ENCODE data around the gene STX16. TPM values are rescaled to one million over a fixed set of nuclear protein-coding genes. Genes with fewer than 3 reads are reported as not detected.

The STX16 gene
- total and polyA plus RNA-seq, 9 of the 15 experiments (the other 6 are each of a cell fraction or from before 2014, with no cell fraction given) = 4.4 to 43.5 (median 14.7) TPM

GRCh38 chr20:58719258-58719657 lies 68.2 kb downstream of the STX16 start:
- Histone ChIP-seq H2AFZ (ENCODE audit: low read depth, low read length) (no peak overlapping the region), H3K4me3 (no peak overlapping the region), H3K27me3 (ENCODE audit: control insufficient read depth in 2 of 2, insufficient read depth in 2 of 2, low read length in 2 of 2) (peaks cover 20 to 82% of the 10 kb centered on the region in 2 experiments; a peak in 4 of 5 replicates), H3K9me3 (replicated peaks; ENCODE audit: control insufficient read depth, insufficient read depth, low read depth, low read length) (no peaks in the 10 kb centered on the region; the same call in 1 of the 2 replicates), H3K4me1 (replicated peaks in 1 of 2; ENCODE audit: control insufficient read depth in 2 of 2, insufficient read depth in 2 of 2, low read length in 2 of 2) (peaks cover 0 to 17% of the 10 kb centered on the region in 2 experiments; a peak in 2 of 5 replicates), H3K27ac (ENCODE audit: extremely low read depth, low read depth, low read length) (no peak overlapping the region), H3K36me3 (ENCODE audit: control insufficient read depth, insufficient read depth, low read length) (no peaks in the 10 kb centered on the region), H3K9ac (ENCODE audit: insufficient read depth in 1 of 2, low read depth in 2 of 2, low read length in 2 of 2) (peak overlapping the region in 1 of 2 experiments; percentile 45; a peak in 1 of 4 replicates), H3K4me2 (ENCODE audit: insufficient read depth, low read length) (no peak overlapping the region), H3K9me1 (ENCODE audit: control insufficient read depth, insufficient read depth, low read length) (no peaks in the 10 kb centered on the region), H4K20me1 (replicated peaks; ENCODE audit: control insufficient read depth, insufficient read depth, low read length) (no peaks in the 10 kb centered on the region), H3K79me2 (ENCODE audit: control insufficient read depth, insufficient read depth, low read length) (no peaks in the 10 kb centered on the region)
- in situ Hi-C loops (cut with MboI) = no loop called here
- TF ChIP-seq HLTF (IDR thresholded peaks at IDR 0.05) (no peak), MAFF (IDR thresholded peaks at IDR 0.05; ENCODE audit: low read length) (no peak)
- WGBS (ENCODE audit: insufficient coverage, low coverage, missing lambda C conversion rate) = 9% methylated on average over 7 of the region's 7 CpGs
- FAIRE-seq = no peak
- CTCF ChIA-PET (ENCODE audit: low intra/inter-chr PET ratio) = no interaction called here
- no peak for DNase-seq (ENCODE audit: extremely low read depth in 1 of 4, low spot score in 3 of 4)
- ATAC-seq = no peak
- BruUV-seq (replicated peaks) = no TSS peak
- POLR2A ChIA-PET = no interaction called here
- intact Hi-C loops (cut with micrococcal nuclease) = no loop called here

- Histone ChIP-seq H3K4me2 (ENCODE audit: insufficient read depth, low read length) (no peak overlapping the region), H3K36me3 (ENCODE audit: control insufficient read depth, insufficient read depth, low read length) (no peaks in the 10 kb centered on the region), H3K9ac (ENCODE audit: insufficient read depth in 1 of 2, low read depth in 2 of 2, low read length in 2 of 2) (no peak overlapping the region), H4K20me1 (replicated peaks; ENCODE audit: control insufficient read depth, insufficient read depth, low read length) (no peaks in the 10 kb centered on the region), H3K9me1 (ENCODE audit: control insufficient read depth, insufficient read depth, low read length) (no peaks in the 10 kb centered on the region), H3K79me2 (ENCODE audit: control insufficient read depth, insufficient read depth, low read length) (no peaks in the 10 kb centered on the region), H3K27ac (ENCODE audit: extremely low read depth, low read depth, low read length) (no peak overlapping the region), H2AFZ (ENCODE audit: low read depth, low read length) (no peak overlapping the region), H3K27me3 (ENCODE audit: control insufficient read depth in 2 of 2, insufficient read depth in 2 of 2, low read length in 2 of 2) (peaks cover 20 to 75% of the 10 kb centered on the region in 2 experiments; a peak in 4 of 5 replicates), H3K4me3 (no peak overlapping the region), H3K4me1 (replicated peaks in 1 of 2; ENCODE audit: control insufficient read depth in 2 of 2, insufficient read depth in 2 of 2, low read length in 2 of 2) (peaks cover 0 to 9% of the 10 kb centered on the region in 2 experiments; a peak in 2 of 5 replicates), H3K9me3 (replicated peaks; ENCODE audit: control insufficient read depth, insufficient read depth, low read depth, low read length) (no peaks in the 10 kb centered on the region; the same call in 1 of the 2 replicates)
- CTCF ChIA-PET (ENCODE audit: low intra/inter-chr PET ratio) = no interaction called here
- no TSS peak for BruUV-seq (replicated peaks)
- ATAC-seq (no peak), FAIRE-seq (no peak), DNase-seq (ENCODE audit: extremely low read depth in 1 of 4, low spot score in 3 of 4) (no peak)
- POLR2A ChIA-PET = no interaction called here
- in situ Hi-C loops (cut with MboI) (no loop called here), intact Hi-C loops (cut with micrococcal nuclease) (no loop called here)
- WGBS (ENCODE audit: insufficient coverage, low coverage, missing lambda C conversion rate) = 0% methylated on average over 5 of the region's 6 CpGs
- TF ChIP-seq TRIM24 (IDR thresholded peaks at IDR 0.05) = no peak
- no peak for TF ChIP-seq YBX1 (IDR thresholded peaks at IDR 0.05)
- TF ChIP-seq CREM (IDR thresholded peaks at IDR 0.05; ENCODE audit: low read depth) = no peak
- TF ChIP-seq ZNF274 (IDR thresholded peaks at IDR 0.05; ENCODE audit: borderline replicate concordance, low read depth, low read length) = no peak
- TF ChIP-seq ZNF134 (CRISPR knock-in tag; conservative IDR thresholded peaks at IDR 0.05) = no peak
- no peak for TF ChIP-seq MAX (CRISPR knock-in tag; IDR thresholded peaks at IDR 0.05)
- no peak for TF ChIP-seq ZNF174 (CRISPR knock-in tag; IDR thresholded peaks at IDR 0.05)
- TF ChIP-seq MAFF (IDR thresholded peaks at IDR 0.05; ENCODE audit: low read length) = no peak
- no peak for TF ChIP-seq ZNF143 (CRISPR knock-in tag; IDR thresholded peaks at IDR 0.05)
- TF ChIP-seq CUX1 (CRISPR knock-in tag; IDR thresholded peaks at IDR 0.05) = no peak
- no peak for TF ChIP-seq ZNF76 (CRISPR knock-in tag; IDR thresholded peaks at IDR 0.05; ENCODE audit: borderline replicate concordance)
These were observed 68.9 kb downstream of the STX16 start for GRCh38 chr20:58719971-58720371.
